Neutrophil (primary cell): ENCODE results near the gene SNX8.

Experiments used
- H3K27ac ChIP-seq: fragments of 200-600 bp; sonication (generic); 2 replicates; pipeline ENCODE4 v1.5.1; 2016; ENCODE audit warnings: mild to moderate bottlenecking, moderate library complexity
- H3K27me3 ChIP-seq: fragments of 200-600 bp; sonication (generic); 2 replicates; pipeline ENCODE4 v1.6.0; 2016; ENCODE audit warnings: mild to moderate bottlenecking
- H3K36me3 ChIP-seq: fragments of 200-600 bp; sonication (generic); 2 replicates; pipeline ENCODE4 v1.5.1; 2017
- H3K4me1 ChIP-seq, 2 experiments: fragments of 200-600 bp in 1 of 2; sonication (generic) in 1 of 2; 1 replicate in 1 of 2; 2 replicates in 1 of 2; pipeline versions ENCODE4 v1.5.1 to v1.6.1; 2013 to 2016; ENCODE audit warnings: low read depth in 1 of 2, low read length in 1 of 2, mild to moderate bottlenecking in 1 of 2, moderate library complexity in 1 of 2; ENCODE audit not compliant: control insufficient read depth in 1 of 2, insufficient read depth in 1 of 2
- H3K4me3 ChIP-seq, 2 experiments: fragments of 200-600 bp in 1 of 2; sonication (generic) in 1 of 2; 1 replicate in 1 of 2; 2 replicates in 1 of 2; pipeline ENCODE4 v1.5.1; 2013 to 2016; ENCODE audit warnings: low read depth in 1 of 2, low read length in 1 of 2, mild to moderate bottlenecking in 1 of 2, moderate library complexity in 1 of 2
- H3K9me3 ChIP-seq: fragments of 200-600 bp; sonication (generic); 2 replicates; pipeline ENCODE4 v1.5.1; 2016
- TF ChIP-seq, protein P1 (sequence below): fragments of 200-600 bp; sonication (generic); IDR thresholded peaks from 2 replicates; pipeline ENCODE4 v1.5.1; 2016; ENCODE audit warnings: antibody characterized with exemption

The SNX8 gene, protein sequence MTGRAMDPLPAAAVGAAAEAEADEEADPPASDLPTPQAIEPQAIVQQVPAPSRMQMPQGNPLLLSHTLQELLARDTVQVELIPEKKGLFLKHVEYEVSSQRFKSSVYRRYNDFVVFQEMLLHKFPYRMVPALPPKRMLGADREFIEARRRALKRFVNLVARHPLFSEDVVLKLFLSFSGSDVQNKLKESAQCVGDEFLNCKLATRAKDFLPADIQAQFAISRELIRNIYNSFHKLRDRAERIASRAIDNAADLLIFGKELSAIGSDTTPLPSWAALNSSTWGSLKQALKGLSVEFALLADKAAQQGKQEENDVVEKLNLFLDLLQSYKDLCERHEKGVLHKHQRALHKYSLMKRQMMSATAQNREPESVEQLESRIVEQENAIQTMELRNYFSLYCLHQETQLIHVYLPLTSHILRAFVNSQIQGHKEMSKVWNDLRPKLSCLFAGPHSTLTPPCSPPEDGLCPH

DNA sequence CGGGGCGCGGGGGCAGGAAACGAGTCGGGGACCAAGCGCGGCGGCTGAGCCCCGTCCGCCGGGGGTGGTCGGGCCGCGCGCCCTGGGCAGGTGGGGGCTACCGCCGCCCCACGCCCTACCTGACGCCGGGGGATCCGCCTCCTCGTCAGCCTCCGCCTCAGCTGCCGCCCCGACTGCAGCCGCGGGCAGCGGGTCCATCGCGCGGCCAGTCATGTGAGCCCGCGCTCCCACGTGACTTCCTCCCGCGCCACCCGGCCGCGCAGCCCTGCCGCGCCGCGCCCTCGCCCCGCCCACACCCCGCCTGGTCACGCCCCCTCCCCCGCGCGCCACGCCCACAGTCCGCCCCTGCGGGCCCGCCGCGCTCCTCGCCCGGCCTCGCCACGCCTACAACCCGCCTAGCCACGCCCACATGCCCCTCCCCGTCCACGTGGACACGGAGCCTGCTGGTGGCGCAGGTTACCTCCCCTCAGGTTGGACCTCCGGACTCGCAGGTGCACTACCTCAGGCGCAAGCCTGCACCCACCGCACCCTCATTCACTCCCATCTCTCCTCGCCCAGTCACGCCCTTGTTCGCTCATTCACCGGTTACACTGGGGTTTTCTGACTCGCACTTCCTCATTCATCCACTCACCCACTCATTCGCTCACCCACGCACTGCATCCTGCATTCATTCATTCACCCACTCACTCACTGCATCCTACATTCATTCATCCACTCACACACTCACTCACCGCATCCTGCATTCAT lies at the start of gene SNX8:
TSS of gene SNX8 (minus strand) at position 233 of the 747 bp plus-strand sequence. CDS start at position 213, 20 bp downstream.
- TF ChIP-seq, protein P1, sequence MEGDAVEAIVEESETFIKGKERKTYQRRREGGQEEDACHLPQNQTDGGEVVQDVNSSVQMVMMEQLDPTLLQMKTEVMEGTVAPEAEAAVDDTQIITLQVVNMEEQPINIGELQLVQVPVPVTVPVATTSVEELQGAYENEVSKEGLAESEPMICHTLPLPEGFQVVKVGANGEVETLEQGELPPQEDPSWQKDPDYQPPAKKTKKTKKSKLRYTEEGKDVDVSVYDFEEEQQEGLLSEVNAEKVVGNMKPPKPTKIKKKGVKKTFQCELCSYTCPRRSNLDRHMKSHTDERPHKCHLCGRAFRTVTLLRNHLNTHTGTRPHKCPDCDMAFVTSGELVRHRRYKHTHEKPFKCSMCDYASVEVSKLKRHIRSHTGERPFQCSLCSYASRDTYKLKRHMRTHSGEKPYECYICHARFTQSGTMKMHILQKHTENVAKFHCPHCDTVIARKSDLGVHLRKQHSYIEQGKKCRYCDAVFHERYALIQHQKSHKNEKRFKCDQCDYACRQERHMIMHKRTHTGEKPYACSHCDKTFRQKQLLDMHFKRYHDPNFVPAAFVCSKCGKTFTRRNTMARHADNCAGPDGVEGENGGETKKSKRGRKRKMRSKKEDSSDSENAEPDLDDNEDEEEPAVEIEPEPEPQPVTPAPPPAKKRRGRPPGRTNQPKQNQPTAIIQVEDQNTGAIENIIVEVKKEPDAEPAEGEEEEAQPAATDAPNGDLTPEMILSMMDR = peak; percentile 33

DNA sequence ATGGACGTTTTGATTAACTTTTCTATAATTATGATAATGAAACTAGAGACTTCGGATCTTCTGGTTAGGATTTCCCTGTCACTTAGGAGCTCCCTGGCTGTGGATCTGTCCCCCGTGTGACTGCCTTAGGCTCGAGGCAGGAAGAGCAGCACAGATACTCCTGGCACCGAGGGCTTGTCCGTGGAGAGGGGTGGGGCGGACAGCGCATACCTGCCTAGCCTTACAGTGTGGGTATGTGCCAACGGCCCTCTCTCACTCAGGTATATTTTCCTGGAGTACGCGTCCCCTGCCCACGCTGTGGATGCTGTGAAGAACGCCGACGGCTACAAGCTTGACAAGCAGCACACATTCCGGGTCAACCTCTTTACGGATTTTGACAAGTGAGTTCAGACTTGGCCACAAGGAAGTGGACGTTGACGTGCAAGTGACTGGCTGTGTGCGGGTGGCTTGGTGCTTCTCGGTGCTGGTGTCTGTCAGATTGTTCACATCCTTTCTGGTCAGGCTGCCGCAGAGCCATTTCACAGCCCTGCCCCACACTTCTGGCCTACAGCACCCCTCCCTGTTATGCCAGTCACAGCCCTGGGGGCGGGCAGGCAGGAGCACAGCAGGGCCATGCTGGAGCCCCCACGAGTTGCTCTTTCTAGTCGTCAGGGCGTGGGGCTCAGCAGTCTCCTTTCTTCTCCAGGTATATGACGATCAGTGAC lies 48.3 kb upstream of the SNX8 start:
- Histone ChIP-seq H3K27ac (no peak overlapping the region), H3K4me1 (peaks cover 8 to 13% of the 10 kb centered on the region in 2 experiments), H3K27me3 (no peaks in the 10 kb centered on the region), H3K4me3 (no peak overlapping the region), H3K9me3 (no peaks in the 10 kb centered on the region), H3K36me3 (peaks cover 59% of the 10 kb centered on the region)
- TF ChIP-seq, protein P1 = no peak

More for the DNA sequence above, at the start of gene SNX8:
- Histone ChIP-seq H3K4me1 (peaks cover 11 to 16% of the 10 kb centered on the region in 2 experiments), H3K27ac (peak within 1 kb of the TSS; percentile 79), H3K27me3 (no peaks in the 10 kb centered on the region), H3K4me3 (peak within 1 kb of the TSS; percentile 64 to 76), H3K36me3 (no peaks in the 10 kb centered on the region), H3K9me3 (no peaks in the 10 kb centered on the region)

DNA sequence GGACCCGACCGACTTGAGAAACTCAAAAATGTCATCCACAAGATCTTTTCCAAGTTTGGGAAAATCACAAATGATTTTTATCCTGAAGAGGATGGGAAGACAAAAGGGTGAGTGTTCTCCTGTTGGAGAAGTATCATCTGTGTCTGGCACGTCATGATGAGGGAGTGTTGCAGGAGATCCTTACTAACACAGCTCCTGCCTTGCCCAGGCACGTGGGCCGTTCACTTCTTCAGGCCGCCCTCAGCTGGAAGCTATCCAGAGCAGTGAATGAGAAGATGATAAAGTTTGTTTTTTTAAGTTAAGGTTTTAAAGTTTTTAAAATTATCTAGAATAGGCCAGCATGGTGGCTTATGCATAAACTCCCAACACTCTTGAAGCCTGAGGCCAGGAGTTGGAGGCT lies 46.6 kb upstream of the SNX8 start:
- Histone ChIP-seq H3K27ac (no peak overlapping the region), H3K36me3 (peaks cover 42% of the 10 kb centered on the region), H3K4me1 (peaks cover 25 to 29% of the 10 kb centered on the region in 2 experiments), H3K27me3 (no peaks in the 10 kb centered on the region), H3K4me3 (no peak overlapping the region), H3K9me3 (no peaks in the 10 kb centered on the region)
- TF ChIP-seq, protein P1 = no peak

DNA sequence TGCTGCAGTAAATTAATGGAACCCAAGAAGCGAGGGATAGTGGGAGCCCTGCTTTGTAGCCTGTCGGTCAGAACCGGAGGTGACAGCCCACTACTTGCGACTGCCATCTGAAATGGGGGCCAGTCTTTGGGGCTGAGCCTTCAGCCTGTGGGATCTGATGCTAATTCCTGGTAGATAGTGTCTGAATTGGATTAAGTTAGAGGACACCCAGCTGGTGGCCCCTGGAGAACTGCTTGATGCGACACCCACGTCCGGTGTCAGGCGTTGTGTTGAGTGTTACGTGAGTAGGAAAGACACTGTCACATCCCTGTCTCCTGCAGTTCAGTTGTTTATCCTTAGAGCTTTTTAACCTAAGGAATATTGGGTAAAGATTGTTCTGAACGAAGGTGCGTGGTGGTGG lies 45.4 kb upstream of the SNX8 start:
- H3K4me1 ChIP-seq = peaks cover 34 to 37% of the 10 kb centered on the region in 2 experiments
- H3K27me3 ChIP-seq = no peaks in the 10 kb centered on the region
- peaks cover 31% of the 10 kb centered on the region for H3K36me3 ChIP-seq

More for the DNA sequence above, 45.4 kb upstream of the SNX8 start:
- H3K4me3 ChIP-seq = no peak overlapping the region
- H3K27ac ChIP-seq = no peak overlapping the region
- no peaks in the 10 kb centered on the region for H3K9me3 ChIP-seq
- TF ChIP-seq, protein P1 = no peak
